ENCODE results near the gene CDK4. TPM values are rescaled to one million over a fixed set of nuclear protein-coding genes. Genes with fewer than 3 reads are reported as not detected.
A peak's percentile ranks its signal among the peaks of the same experiment; 100 is the strongest.

The CDK4 gene
- total and polyA plus RNA-seq, 2 of the 13 experiments (the other 11 are each of a cell fraction or from before 2014, with no cell fraction given): 191 to 209 TPM

- TF ChIP-seq, protein P1, sequence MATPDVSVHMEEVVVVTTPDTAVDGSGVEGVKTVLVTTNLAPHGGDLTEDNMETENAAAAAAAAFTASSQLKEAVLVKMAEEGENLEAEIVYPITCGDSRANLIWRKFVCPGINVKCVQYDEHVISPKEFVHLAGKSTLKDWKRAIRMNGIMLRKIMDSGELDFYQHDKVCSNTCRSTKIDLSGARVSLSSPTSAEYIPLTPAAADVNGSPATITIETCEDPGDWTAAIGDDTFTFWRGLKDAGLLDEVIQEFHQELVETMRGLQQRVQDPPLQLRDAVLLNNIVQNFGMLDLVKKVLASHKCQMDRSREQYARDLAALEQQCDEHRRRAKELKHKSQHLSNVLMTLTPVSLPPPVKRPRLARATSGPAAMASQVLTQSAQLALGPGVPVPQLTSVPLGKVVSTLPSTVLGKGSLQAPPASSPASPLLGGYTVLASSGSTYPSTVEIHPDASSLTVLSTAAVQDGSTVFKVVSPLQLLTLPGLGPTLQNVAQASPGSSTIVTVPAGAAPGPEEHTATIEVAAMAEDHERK (CRISPR knock-in tag; IDR thresholded peaks at IDR 0.05; ENCODE audit: low read depth): no peak
- no peak for TF ChIP-seq ZSCAN12 (CRISPR knock-in tag; IDR thresholded peaks at IDR 0.05)
- TF ChIP-seq SALL1 (CRISPR knock-in tag; IDR thresholded peaks at IDR 0.05): peak; percentile 25; the same call in 1 of the 2 replicates
- TF ChIP-seq SIN3A (IDR thresholded peaks at IDR 0.05; ENCODE audit: borderline replicate concordance, low read depth, low read length): no peak
- 0 out of 2 replicates have a peak, but pooled peaks have one; percentile 29 for TF ChIP-seq PHF8 (CRISPR knock-in tag; IDR thresholded peaks at IDR 0.05)
- TF ChIP-seq, protein P2, sequence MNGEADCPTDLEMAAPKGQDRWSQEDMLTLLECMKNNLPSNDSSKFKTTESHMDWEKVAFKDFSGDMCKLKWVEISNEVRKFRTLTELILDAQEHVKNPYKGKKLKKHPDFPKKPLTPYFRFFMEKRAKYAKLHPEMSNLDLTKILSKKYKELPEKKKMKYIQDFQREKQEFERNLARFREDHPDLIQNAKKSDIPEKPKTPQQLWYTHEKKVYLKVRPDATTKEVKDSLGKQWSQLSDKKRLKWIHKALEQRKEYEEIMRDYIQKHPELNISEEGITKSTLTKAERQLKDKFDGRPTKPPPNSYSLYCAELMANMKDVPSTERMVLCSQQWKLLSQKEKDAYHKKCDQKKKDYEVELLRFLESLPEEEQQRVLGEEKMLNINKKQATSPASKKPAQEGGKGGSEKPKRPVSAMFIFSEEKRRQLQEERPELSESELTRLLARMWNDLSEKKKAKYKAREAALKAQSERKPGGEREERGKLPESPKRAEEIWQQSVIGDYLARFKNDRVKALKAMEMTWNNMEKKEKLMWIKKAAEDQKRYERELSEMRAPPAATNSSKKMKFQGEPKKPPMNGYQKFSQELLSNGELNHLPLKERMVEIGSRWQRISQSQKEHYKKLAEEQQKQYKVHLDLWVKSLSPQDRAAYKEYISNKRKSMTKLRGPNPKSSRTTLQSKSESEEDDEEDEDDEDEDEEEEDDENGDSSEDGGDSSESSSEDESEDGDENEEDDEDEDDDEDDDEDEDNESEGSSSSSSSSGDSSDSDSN (CRISPR knock-in tag; IDR thresholded peaks at IDR 0.05): peak; percentile 53; the same call in 1 of the 2 replicates
- TF ChIP-seq, protein P3, sequence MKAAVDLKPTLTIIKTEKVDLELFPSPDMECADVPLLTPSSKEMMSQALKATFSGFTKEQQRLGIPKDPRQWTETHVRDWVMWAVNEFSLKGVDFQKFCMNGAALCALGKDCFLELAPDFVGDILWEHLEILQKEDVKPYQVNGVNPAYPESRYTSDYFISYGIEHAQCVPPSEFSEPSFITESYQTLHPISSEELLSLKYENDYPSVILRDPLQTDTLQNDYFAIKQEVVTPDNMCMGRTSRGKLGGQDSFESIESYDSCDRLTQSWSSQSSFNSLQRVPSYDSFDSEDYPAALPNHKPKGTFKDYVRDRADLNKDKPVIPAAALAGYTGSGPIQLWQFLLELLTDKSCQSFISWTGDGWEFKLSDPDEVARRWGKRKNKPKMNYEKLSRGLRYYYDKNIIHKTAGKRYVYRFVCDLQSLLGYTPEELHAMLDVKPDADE (CRISPR knock-in tag; IDR thresholded peaks at IDR 0.05): no peak
- TF ChIP-seq ZFAT (CRISPR knock-in tag; conservative IDR thresholded peaks at IDR 0.05): no peak
- 0 out of 2 replicates have a peak, but pooled peaks have one; percentile 77 for TF ChIP-seq ZNF234 (CRISPR knock-in tag; conservative IDR thresholded peaks at IDR 0.05)
- no peak; the same call in 1 of the 2 replicates for TF ChIP-seq ZNF839 (CRISPR knock-in tag; IDR thresholded peaks at IDR 0.05; ENCODE audit: borderline replicate concordance)
- peak; percentile 23; the same call in 1 of the 2 replicates for TF ChIP-seq THAP9 (CRISPR knock-in tag; IDR thresholded peaks at IDR 0.05; ENCODE audit: borderline replicate concordance)
- peak; percentile 46; the same call in 1 of the 2 replicates for TF ChIP-seq GABPB1 (CRISPR knock-in tag; IDR thresholded peaks at IDR 0.05)
- TF ChIP-seq, protein P4, sequence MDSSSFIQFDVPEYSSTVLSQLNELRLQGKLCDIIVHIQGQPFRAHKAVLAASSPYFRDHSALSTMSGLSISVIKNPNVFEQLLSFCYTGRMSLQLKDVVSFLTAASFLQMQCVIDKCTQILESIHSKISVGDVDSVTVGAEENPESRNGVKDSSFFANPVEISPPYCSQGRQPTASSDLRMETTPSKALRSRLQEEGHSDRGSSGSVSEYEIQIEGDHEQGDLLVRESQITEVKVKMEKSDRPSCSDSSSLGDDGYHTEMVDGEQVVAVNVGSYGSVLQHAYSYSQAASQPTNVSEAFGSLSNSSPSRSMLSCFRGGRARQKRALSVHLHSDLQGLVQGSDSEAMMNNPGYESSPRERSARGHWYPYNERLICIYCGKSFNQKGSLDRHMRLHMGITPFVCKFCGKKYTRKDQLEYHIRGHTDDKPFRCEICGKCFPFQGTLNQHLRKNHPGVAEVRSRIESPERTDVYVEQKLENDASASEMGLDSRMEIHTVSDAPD (CRISPR knock-in tag; IDR thresholded peaks at IDR 0.05): no peak
- 0 out of 2 replicates have a peak, but pooled peaks have one; percentile 29 for TF ChIP-seq PHF20 (CRISPR knock-in tag; IDR thresholded peaks at IDR 0.05)
- TF ChIP-seq ZNF24 (IDR thresholded peaks at IDR 0.05): no peak
- TF ChIP-seq ZNF780A (CRISPR knock-in tag; IDR thresholded peaks at IDR 0.05): no peak
- TF ChIP-seq ZNF382 (CRISPR knock-in tag; IDR thresholded peaks at IDR 0.05; ENCODE audit: borderline replicate concordance): no peak
- TF ChIP-seq ZNF124 (CRISPR knock-in tag; IDR thresholded peaks at IDR 0.05): no peak
- TF ChIP-seq DNMT1 (CRISPR knock-in tag; IDR thresholded peaks at IDR 0.05): 0 out of 2 replicates have a peak, but pooled peaks have one; percentile 24
- TF ChIP-seq ELF4 (CRISPR knock-in tag; IDR thresholded peaks at IDR 0.05; ENCODE audit: borderline replicate concordance): no peak
Measured at GRCh38 chr12:57726151-57726883, 25.8 kb downstream of the CDK4 start (continued).
